H1 (cell line): ENCODE data around the gene ARHGAP26. TPM values are rescaled to one million over a fixed set of nuclear protein-coding genes. Genes with fewer than 3 reads are reported as not detected.

Experiments
- CTCF ChIA-PET: fragments of 300-600 bp; sonication (Branson Sonifier 250); formaldehyde crosslinking; loops from one replicate; lab custom pipeline; 2021; ENCODE audit not compliant: partially characterized antibody; lab: Charles Lee
- POLR2A ChIA-PET: fragments of 300-600 bp; sonication (Branson Sonifier 250); formaldehyde crosslinking; loops from one replicate; lab custom pipeline; 2021; ENCODE audit warnings: inconsistent platforms; ENCODE audit not compliant: partially characterized antibody; lab: Charles Lee
- DNase-seq, 2 experiments: peaks; one replicate each; pipeline versions ENCODE4 v3.0.0 to v3.0.0-alpha.2; 2010 to 2022; ENCODE audit warnings: low spot score in 2 of 2, low read depth in 1 of 2, mixed read lengths in 1 of 2
- FAIRE-seq: peaks from 2 replicates; lab custom pipeline; 2011; peaks lifted over from hg19 to GRCh38; lab: Jason Lieb, UNC
- H2AFZ ChIP-seq: 2 replicates; pipeline ENCODE4 v1.8.1; 2012; ENCODE audit warnings: low read length, inconsistent platforms
- H2AK5ac ChIP-seq: 2 replicates; pipeline ENCODE4 v1.6.1; 2013; ENCODE audit warnings: low read depth, low read length
- H2BK120ac ChIP-seq: replicated peaks from 2 replicates; pipeline ENCODE3; 2013; ENCODE audit warnings: low read depth, low read length, inconsistent platforms
- H2BK12ac ChIP-seq: 2 replicates; pipeline ENCODE4 v1.6.1; 2013; ENCODE audit warnings: low read depth, low read length
- H2BK15ac ChIP-seq: 2 replicates; pipeline ENCODE4 v1.6.1; 2013; ENCODE audit warnings: low read length
- H2BK20ac ChIP-seq: 2 replicates; pipeline ENCODE4 v1.6.1; 2013; ENCODE audit warnings: low read length
- H2BK5ac ChIP-seq: 2 replicates; pipeline ENCODE4 v1.6.1; 2013; ENCODE audit warnings: low read depth, low read length
- H3K14ac ChIP-seq: 2 replicates; pipeline ENCODE4 v1.6.1; 2013; ENCODE audit warnings: inconsistent platforms; ENCODE audit not compliant: insufficient read length
- H3K18ac ChIP-seq: 2 replicates; pipeline ENCODE4 v1.6.1; 2013; ENCODE audit warnings: low read length; ENCODE audit errors: extremely low read depth
- H3K23ac ChIP-seq: 2 replicates; pipeline ENCODE4 v1.6.1; 2013; ENCODE audit warnings: inconsistent platforms; ENCODE audit not compliant: insufficient read length
- H3K23me2 ChIP-seq: 2 replicates; pipeline ENCODE4 v1.6.1; 2013; ENCODE audit warnings: low read depth, low read length
- H3K27ac ChIP-seq: 2 replicates; pipeline ENCODE4 v1.6.1; 2011; ENCODE audit warnings: low read depth, low read length, inconsistent platforms
- H3K27me3 ChIP-seq, 4 experiments: replicated peaks in 1 of 4; 1 replicate in 1 of 4; 2 replicates in 3 of 4; pipeline versions ENCODE4 v1.6.1 to v1.8.1; 2011 to 2013; ENCODE audit warnings: low read length in 3 of 4, mild to moderate bottlenecking in 3 of 4, inconsistent platforms in 2 of 4, mixed read lengths in 2 of 4, moderate library complexity in 1 of 4; ENCODE audit not compliant: control insufficient read depth in 3 of 4, insufficient read depth in 3 of 4; ENCODE audit errors: extremely low read depth in 1 of 4
- H3K36me3 ChIP-seq, 4 experiments: 2 replicates each; pipeline versions ENCODE4 v1.6.1 to v1.8.1; 2011 to 2013; ENCODE audit warnings: mild to moderate bottlenecking in 4 of 4, low read length in 3 of 4, moderate library complexity in 2 of 4, control low read depth in 1 of 4, inconsistent platforms in 1 of 4; ENCODE audit not compliant: insufficient read depth in 4 of 4, control insufficient read depth in 2 of 4
- H3K4ac ChIP-seq: replicated peaks from 2 replicates; pipeline ENCODE3; 2013; ENCODE audit warnings: low read length, low read depth, mixed read lengths, inconsistent platforms; ENCODE audit not compliant: insufficient read length
- H3K4me1 ChIP-seq, 4 experiments: replicated peaks in 1 of 4; 1 replicate in 1 of 4; 2 replicates in 3 of 4; pipeline versions ENCODE4 v1.6.1 to v1.8.1; 2011 to 2013; ENCODE audit warnings: low read length in 3 of 4, inconsistent platforms in 2 of 4, mixed read lengths in 1 of 4; ENCODE audit not compliant: insufficient read depth in 4 of 4, control insufficient read depth in 3 of 4
- H3K4me2 ChIP-seq, 2 experiments: 2 replicates each; pipeline versions ENCODE4 v1.6.1 to v1.8.1; 2011 to 2013; ENCODE audit warnings: low read depth in 2 of 2, low read length in 2 of 2, control low read depth in 1 of 2, inconsistent platforms in 1 of 2, mild to moderate bottlenecking in 1 of 2; ENCODE audit not compliant: insufficient read depth in 1 of 2
- H3K4me3 ChIP-seq, 4 experiments: fragments of 200-600, 300-600 bp in 1 of 4; sonication (generic), shearing (Covaris generic), sonication (Bioruptor Twin) in 1 of 4; 2 replicates each; pipeline versions ENCODE4 v1.5.1 to v1.8.1; 2011 to 2016; ENCODE audit warnings: low read length in 4 of 4, low read depth in 3 of 4, control low read depth in 2 of 4, inconsistent platforms in 2 of 4, mild to moderate bottlenecking in 2 of 4, mixed read lengths in 1 of 4, moderate library complexity in 1 of 4; ENCODE audit not compliant: insufficient read depth in 2 of 4; ENCODE audit errors: extremely low read depth in 1 of 4
- H3K56ac ChIP-seq: replicated peaks from 2 replicates; pipeline ENCODE3; 2013; ENCODE audit warnings: low read depth, mild to moderate bottlenecking, mixed read lengths, low read length, inconsistent platforms; ENCODE audit not compliant: insufficient read length
- H3K79me1 ChIP-seq: 2 replicates; pipeline ENCODE4 v1.6.1; 2013; ENCODE audit warnings: low read depth, low read length, control low read depth
- H3K79me2 ChIP-seq, 2 experiments: 2 replicates each; pipeline versions ENCODE4 v1.6.1 to v1.8.1; 2012 to 2013; ENCODE audit warnings: low read length in 2 of 2, mild to moderate bottlenecking in 2 of 2, inconsistent platforms in 1 of 2; ENCODE audit not compliant: insufficient read depth in 2 of 2, control insufficient read depth in 1 of 2
- H3K9ac ChIP-seq, 4 experiments: replicated peaks in 1 of 4; 1 replicate in 1 of 4; 2 replicates in 3 of 4; pipeline versions ENCODE4 v1.6.1 to v1.8.1; 2011 to 2013; ENCODE audit warnings: low read depth in 3 of 4, low read length in 3 of 4, control low read depth in 2 of 4, mild to moderate bottlenecking in 2 of 4, moderate library complexity in 2 of 4, inconsistent platforms in 1 of 4; ENCODE audit errors: extremely low read depth in 1 of 4
- H3K9me3 ChIP-seq, 2 experiments: 2 replicates each; pipeline versions ENCODE4 v1.6.1 to v1.8.1; 2012 to 2013; ENCODE audit warnings: mild to moderate bottlenecking in 2 of 2, moderate library complexity in 2 of 2, control low read depth in 1 of 2, inconsistent platforms in 1 of 2, low read depth in 1 of 2, low read length in 1 of 2, mixed read lengths in 1 of 2; ENCODE audit not compliant: insufficient read depth in 2 of 2
- H4K20me1 ChIP-seq, 2 experiments: replicated peaks in 1 of 2; 2 replicates each; pipeline versions ENCODE3 to v1.8.1; 2011 to 2013; ENCODE audit warnings: inconsistent platforms in 2 of 2, low read length in 2 of 2, mild to moderate bottlenecking in 1 of 2; ENCODE audit not compliant: insufficient read depth in 2 of 2, control insufficient read depth in 1 of 2
- H4K5ac ChIP-seq: 2 replicates; pipeline ENCODE4 v1.6.1; 2013; ENCODE audit warnings: low read length, low read depth, mixed read lengths, inconsistent platforms; ENCODE audit not compliant: insufficient read length
- H4K8ac ChIP-seq: 2 replicates; pipeline ENCODE4 v1.8.0; 2013; ENCODE audit warnings: mild to moderate bottlenecking, moderate library complexity, low read length, inconsistent platforms; ENCODE audit not compliant: insufficient read depth; ENCODE audit errors: extremely low read depth
- H4K91ac ChIP-seq: replicated peaks from 2 replicates; pipeline ENCODE3; 2013; ENCODE audit warnings: low read length, mixed read lengths, inconsistent platforms; ENCODE audit not compliant: insufficient read length
- BCL11A ChIP-seq, 2 experiments: IDR thresholded peaks; one replicate each; pipeline ENCODE4 v1.6.1; 2011; ENCODE audit warnings: low read depth in 2 of 2, low read length in 2 of 2, mild to moderate bottlenecking in 2 of 2
- BRCA1 ChIP-seq: IDR thresholded peaks from 2 replicates; pipeline ENCODE4 v1.6.1; 2012; ENCODE audit warnings: low read depth, low read length, improper control_type of control experiment
- CBX8 ChIP-seq: fragments of 300-800, 300-1000 bp; sonication (generic); IDR thresholded peaks from 2 replicates; pipeline ENCODE4 v1.7.1; 2016; ENCODE audit warnings: low read depth, low read length, borderline replicate concordance
- EGR1 ChIP-seq: IDR thresholded peaks from 2 replicates; pipeline ENCODE4 v1.6.1; 2011; ENCODE audit warnings: low read depth, low read length, borderline replicate concordance
- EP300 ChIP-seq, 2 experiments: IDR thresholded peaks; 1 replicate in 1 of 2; 2 replicates in 1 of 2; pipeline ENCODE4 v1.6.1; 2011 to 2012; ENCODE audit warnings: low read depth in 2 of 2, low read length in 2 of 2, mild to moderate bottlenecking in 2 of 2, borderline replicate concordance in 1 of 2, inconsistent platforms in 1 of 2, moderate library complexity in 1 of 2
- GABPA ChIP-seq: IDR thresholded peaks from 2 replicates; pipeline ENCODE4 v1.6.1; 2011; ENCODE audit warnings: mild to moderate bottlenecking, low read length, moderate library complexity, borderline replicate concordance; ENCODE audit not compliant: insufficient read depth
- JUND ChIP-seq: IDR thresholded peaks from 2 replicates; pipeline ENCODE4 v1.6.1; 2011; ENCODE audit warnings: mild to moderate bottlenecking, improper control_type of control experiment, low read length
- POU5F1 ChIP-seq: IDR thresholded peaks from 2 replicates; pipeline ENCODE4 v1.6.1; 2011; ENCODE audit warnings: low read depth, mild to moderate bottlenecking, low read length, moderate library complexity
- RXRA ChIP-seq: IDR thresholded peaks from 2 replicates; pipeline ENCODE4 v1.6.1; 2011; ENCODE audit warnings: low read depth, mild to moderate bottlenecking, low read length, moderate library complexity; ENCODE audit not compliant: insufficient read depth
- SIRT6 ChIP-seq: IDR thresholded peaks from one replicate; pipeline ENCODE4 v1.7.1; 2012; ENCODE audit warnings: low read length, inconsistent platforms
- SUZ12 ChIP-seq: fragments of 200-600 bp; sonication (generic); IDR thresholded peaks from 2 replicates; pipeline ENCODE4 v1.6.1; 2012; ENCODE audit warnings: mild to moderate bottlenecking, inconsistent platforms, low read length, moderate library complexity, mixed read lengths
- TAF1 ChIP-seq: IDR thresholded peaks from 2 replicates; pipeline ENCODE4 v1.6.1; 2011; ENCODE audit warnings: mild to moderate bottlenecking, low read depth, low read length
- YY1 ChIP-seq: IDR thresholded peaks from 2 replicates; pipeline ENCODE4 v1.6.1; 2011; ENCODE audit warnings: low read depth, mild to moderate bottlenecking, low read length
- WGBS, 2 experiments: shearing (Covaris generic) in 1 of 2; methylation state at CpG; one replicate each; pipeline versions ENCODE4 v1.1.6 to v1.1.7; 2013 to 2015; ENCODE audit warnings: low lambda C conversion rate in 2 of 2, mixed read lengths in 2 of 2, inconsistent platforms in 1 of 2, low coverage in 1 of 2, missing lambda C conversion rate in 1 of 2; ENCODE audit not compliant: insufficient replicate concordance in 2 of 2, insufficient coverage in 1 of 2, insufficient read length in 1 of 2; ENCODE audit errors: extremely low coverage in 1 of 2, missing lambda C conversion rate in 1 of 2; 5-methylcytosine and 5-hydroxymethylcytosine counted together
- polyA plus RNA-seq, 7 experiments: library from polyadenylated mRNA; depleted of rRNA in 3 of 7; stranded (reverse) in 5 of 7; unstranded in 2 of 7; fragments of >200 nt in 5 of 7; fragments of 200-250 nt in 2 of 7; gene quantifications; 1 replicate in 5 of 7; 2 replicates in 1 of 7; 4 replicates in 1 of 7; pipeline versions ENCODE4 v1.2.1 to v1.2.3, GENCODE V29; 2011 to 2013; ENCODE audit warnings: missing spikeins in 2 of 7, mixed read lengths in 2 of 7
- total RNA-seq: library from RNA; stranded (reverse); fragmentation: NEBNext Ultra II Directional; extraction: Animal tissue kit (Norgen Biotek cat#: 25700); gene quantifications from 2 replicates; pipeline ENCODE4 v1.2.1, GENCODE V29; 2021

Gene ARHGAP26
- total and polyA plus RNA-seq, 2 of the 8 experiments (the other 6 are each of a cell fraction or from before 2014, with no cell fraction given) = 7.1 to 24.8 TPM

GRCh38 chr5:142878638-142879037 lies 108.5 kb downstream of the ARHGAP26 start:
- DNase-seq (no peak), FAIRE-seq (no peak)
- Histone ChIP-seq H3K4me2 (no peak overlapping the region), H3K79me2 (no peaks in the 10 kb centered on the region), H3K9ac (no peak overlapping the region), H3K4me1 (peaks cover 10 to 22% (median 15%) of the 10 kb centered on the region in 4 experiments), H2BK12ac (peak overlapping the region; percentile 65; the same call in 1 of the 2 replicates), H4K91ac (no peak overlapping the region), H3K36me3 (no peaks in the 10 kb centered on the region), H3K79me1 (no peaks in the 10 kb centered on the region), H3K23ac (no peak overlapping the region), H3K56ac (no peak overlapping the region), H3K23me2 (no peaks in the 10 kb centered on the region), H2BK5ac (no peak overlapping the region; the same call in 1 of the 2 replicates), H3K4ac (no peak overlapping the region), H2AK5ac (peak overlapping the region; percentile 76; the same call in 1 of the 2 replicates), H3K14ac (no peak overlapping the region), H3K27ac (no peak overlapping the region), H2BK120ac (no peak overlapping the region), H2BK20ac (no peak overlapping the region), H4K20me1 (no peaks in the 10 kb centered on the region), H3K4me3 (no peak overlapping the region), H3K9me3 (no peaks in the 10 kb centered on the region), H3K27me3 (no peaks in the 10 kb centered on the region), H3K18ac (no peak overlapping the region), H2BK15ac (no peak overlapping the region), H4K5ac (no peak overlapping the region), H2AFZ (no peak overlapping the region), H4K8ac (no peak overlapping the region)
- ChIA-PET POLR2A (interaction anchor here (1.2 kb wide), 1 partner anchor 108 kb away, joined by 3 read pairs; the partner anchor contains the start of gene ARHGAP26), CTCF (interaction anchor here (0.7 to 26.2 kb wide), 14 partner anchors 10 to 257 kb away, joined by 3 to 632 read pairs (median 13); partner anchors contain the start of gene ARHGAP26)
- WGBS, 2 experiments = 93% methylated on average over 3 of the region's 3 CpGs; no CpG with 5 or more reads in 1 of the 2 experiments
- no peak for TF ChIP-seq SIRT6
- no peak for TF ChIP-seq BCL11A (IDR thresholded peaks at IDR 0.05; ENCODE audit: low read depth in 2 of 2, low read length in 2 of 2)
- no peak for TF ChIP-seq EGR1
- TF ChIP-seq JUND = no peak
- no peak for TF ChIP-seq EP300 (IDR thresholded peaks at IDR 0.05; ENCODE audit: borderline replicate concordance in 1 of 2, low read depth in 2 of 2, low read length in 2 of 2)
- TF ChIP-seq TAF1 = no peak
- no peak for TF ChIP-seq YY1
- TF ChIP-seq RXRA = no peak
- no peak for TF ChIP-seq POU5F1
- TF ChIP-seq SUZ12 = no peak
- no peak for TF ChIP-seq GABPA
- no peak for TF ChIP-seq BRCA1
- no peak for TF ChIP-seq CBX8
